HepG2 (cell line): Measurements from ENCODE around the gene SESN2. TPM values are rescaled to one million over a fixed set of nuclear protein-coding genes. Genes with fewer than 3 reads are reported as not detected.

Experiments
- ATAC-seq: fragments of 200-7000 bp; cut with Tn5 transposase; 3 replicates; pipeline ENCODE4 v1.9.1; 2020; ENCODE audit warnings: mild to moderate bottlenecking, moderate library complexity
- BruUV-seq: library from RNA; stranded (reverse); fragments of 400-500 nt; replicated peaks from 2 replicates; lab custom pipeline; 2021; lab: Mats Ljungman, UMichigan
- CTCF ChIA-PET: fragments of 300-600 bp; formaldehyde crosslinking; extraction: SDS; loops from one replicate; lab custom pipeline; 2021; ENCODE audit warnings: low total read pairs, inconsistent platforms, low intra/inter-chr PET ratio; lab: Yijun Ruan, JAX
- POLR2A ChIA-PET: fragments of 350-600 bp; sonication (Branson Sonifier 250); formaldehyde crosslinking; loops from one replicate; lab custom pipeline; 2020; ENCODE audit warnings: antibody characterized with exemption, inconsistent platforms; lab: Yijun Ruan, JAX
- DNase-seq: peaks from one replicate; pipeline ENCODE4 v3.0.0-alpha.2; 2015; ENCODE audit warnings: low spot score
- FAIRE-seq: peaks from 3 replicates; lab custom pipeline; 2011; peaks lifted over from hg19 to GRCh38; lab: Jason Lieb, UNC
- H2AFZ ChIP-seq: one replicate; pipeline ENCODE4 v1.6.1; 2011; ENCODE audit warnings: low read length, inconsistent platforms
- H3K27ac ChIP-seq: fragments of 300-600 bp; 3 replicates; pipeline ENCODE4 v1.8.0; 2011; ENCODE audit warnings: mixed run types, mild to moderate bottlenecking, mixed read lengths, low read length, inconsistent platforms; ENCODE audit not compliant: insufficient read depth; ENCODE audit errors: extremely low read length
- H3K27me3 ChIP-seq, 2 experiments: fragments of 200-600 bp in 1 of 2; 2 replicates in 1 of 2; 3 replicates in 1 of 2; pipeline versions ENCODE4 v1.6.0 to v1.8.0; 2011; ENCODE audit warnings: low read length in 2 of 2, mild to moderate bottlenecking in 2 of 2, moderate library complexity in 2 of 2, inconsistent platforms in 1 of 2; ENCODE audit not compliant: insufficient read depth in 2 of 2, control insufficient read depth in 1 of 2
- H3K36me3 ChIP-seq, 2 experiments: fragments of 200-600 bp in 1 of 2; replicated peaks in 1 of 2; 2 replicates in 1 of 2; 3 replicates in 1 of 2; pipeline versions ENCODE4 v1.5.1 to v1.8.0; 2011; ENCODE audit warnings: low read length in 2 of 2, inconsistent platforms in 1 of 2; ENCODE audit not compliant: insufficient read depth in 2 of 2, control insufficient read depth in 1 of 2
- H3K4me1 ChIP-seq: 2 replicates; pipeline ENCODE4 v1.5.1; 2012; ENCODE audit warnings: low read length, inconsistent platforms; ENCODE audit not compliant: insufficient read depth
- H3K4me2 ChIP-seq: 2 replicates; pipeline ENCODE4 v1.6.0; 2011; ENCODE audit warnings: low read depth, low read length, inconsistent platforms
- H3K4me3 ChIP-seq, 3 experiments: fragments of 200-600 bp in 1 of 3; sonication (generic), shearing (Covaris generic) in 1 of 3; replicated peaks in 1 of 3; 2 replicates each; pipeline ENCODE4 v1.5.1; 2011 to 2016; ENCODE audit warnings: low read length in 3 of 3, inconsistent platforms in 2 of 3, low read depth in 2 of 3, mild to moderate bottlenecking in 2 of 3, control low read depth in 1 of 3, mixed read lengths in 1 of 3; ENCODE audit not compliant: insufficient read depth in 1 of 3
- H3K79me2 ChIP-seq: one replicate; pipeline ENCODE4 v1.6.1; 2011; ENCODE audit warnings: low read length, inconsistent platforms; ENCODE audit not compliant: insufficient read depth
- H3K9ac ChIP-seq: 2 replicates; pipeline ENCODE4 v1.6.0; 2011; ENCODE audit warnings: mild to moderate bottlenecking, low read depth, low read length, inconsistent platforms; ENCODE audit not compliant: insufficient read depth
- H3K9me3 ChIP-seq: 2 replicates; pipeline ENCODE4 v1.5.1; 2012; ENCODE audit warnings: mild to moderate bottlenecking, low read length
- H4K20me1 ChIP-seq: 2 replicates; pipeline ENCODE4 v1.6.0; 2011; ENCODE audit warnings: inconsistent platforms, mild to moderate bottlenecking, low read length, moderate library complexity; ENCODE audit not compliant: insufficient read depth
- ATAD3A ChIP-seq: sonication (generic); formaldehyde crosslinking; IDR thresholded peaks from 2 replicates; pipeline ENCODE4 v1.4.0; 2020; ENCODE audit warnings: missing genetic modification reagents
- ATF3 ChIP-seq: sonication (generic); formaldehyde crosslinking; IDR thresholded peaks from 2 replicates; pipeline ENCODE4 v1.4.0; 2020; ENCODE audit warnings: missing genetic modification reagents
- FOXO4 ChIP-seq: sonication (generic); formaldehyde crosslinking; conservative IDR thresholded peaks from 2 replicates; pipeline ENCODE4 v1.8.1; 2023; ENCODE audit warnings: missing genetic modification reagents
- IRF2 ChIP-seq: IDR thresholded peaks from 2 replicates; pipeline ENCODE4 v1.6.1; 2018; ENCODE audit warnings: missing genetic modification reagents, missing compliant biosample characterization
- PHF5A ChIP-seq: IDR thresholded peaks from one replicate; pipeline ENCODE4 v1.6.1; 2018; ENCODE audit warnings: low read depth, missing genetic modification reagents; ENCODE audit not compliant: unreplicated experiment
- SYNCRIP ChIP-seq: fragments of 200-400 bp; formaldehyde crosslinking; IDR thresholded peaks from 2 replicates; pipeline ENCODE4 v1.6.1; 2018; ENCODE audit warnings: mild to moderate bottlenecking, low read depth, low read length; ENCODE audit not compliant: insufficient read depth
- ZBED4 ChIP-seq: sonication (generic); formaldehyde crosslinking; IDR thresholded peaks from 2 replicates; pipeline ENCODE4 v1.4.0; 2020; ENCODE audit warnings: missing genetic modification reagents, borderline replicate concordance
- ZNF512B ChIP-seq: sonication (generic); formaldehyde crosslinking; IDR thresholded peaks from 2 replicates; pipeline ENCODE4 v1.5.1; 2020; ENCODE audit warnings: missing genetic modification reagents, mild to moderate bottlenecking, borderline replicate concordance
- ZNF563 ChIP-seq: sonication (generic); formaldehyde crosslinking; IDR thresholded peaks from 2 replicates; pipeline ENCODE4 v1.8.0; 2022; ENCODE audit warnings: mild to moderate bottlenecking, moderate library complexity, missing genetic modification reagents
- ZNF703 ChIP-seq: sonication (generic); formaldehyde crosslinking; IDR thresholded peaks from 2 replicates; pipeline ENCODE4 v1.5.1; 2020; ENCODE audit warnings: missing genetic modification reagents, mild to moderate bottlenecking, moderate library complexity, borderline replicate concordance
- ZNF780A ChIP-seq: sonication (generic); formaldehyde crosslinking; IDR thresholded peaks from 2 replicates; pipeline ENCODE4 v1.8.0; 2022; ENCODE audit warnings: mild to moderate bottlenecking, missing genetic modification reagents, moderate library complexity
- ZSCAN21 ChIP-seq: sonication (generic); formaldehyde crosslinking; IDR thresholded peaks from 2 replicates; pipeline ENCODE4 v1.8.0; 2022; ENCODE audit warnings: mild to moderate bottlenecking, missing genetic modification reagents, moderate library complexity, borderline replicate concordance
- WGBS: methylation state at CpG from one replicate; pipeline ENCODE4 v1.1.6; 2017; ENCODE audit warnings: low lambda C conversion rate; 5-methylcytosine and 5-hydroxymethylcytosine counted together
- in situ Hi-C: cut with HindIII; loops from 2 replicates; pipeline ENCODE4 v1.10.0; 2017; ENCODE audit warnings: low pct_unique_long_range_greater_than_20kb; ENCODE audit not compliant: extremely low pct_ligation_motif_present
- intact Hi-C: fragments of 100-400 bp; cut with micrococcal nuclease; formaldehyde crosslinking; loops from one replicate; pipeline ENCODE4 v1.10.0; 2022; ENCODE audit not compliant: unreplicated experiment
- polyA plus RNA-seq, 8 experiments: library from polyadenylated mRNA; depleted of rRNA in 3 of 8; stranded (reverse) in 7 of 8; unstranded in 1 of 8; fragments of >200 nt; fragmentation: Illumina TruSeq in 4 of 8; extraction: Trizol in 4 of 8; gene quantifications; 2 replicates each; pipeline versions ENCODE4 v1.2.1 to v1.2.3, GENCODE V29; 2011 to 2016; ENCODE audit warnings: low read depth in 4 of 8, missing spikeins in 1 of 8, mixed read lengths in 1 of 8; ENCODE audit not compliant: insufficient read depth in 1 of 8
- total RNA-seq, 5 experiments: library from RNA; depleted of rRNA; stranded (reverse); fragments of >200 nt; fragmentation: Illumina TruSeq; extraction: Trizol; gene quantifications; 2 replicates each; pipeline ENCODE4 v1.2.3, GENCODE V29; 2016; ENCODE audit warnings: low read depth in 1 of 5

Gene SESN2
- total and polyA plus RNA-seq, 2 of the 13 experiments (the other 11 are each of a cell fraction or from before 2014, with no cell fraction given): 13.2 to 19.1 TPM

GRCh38 chr1:28249866-28250295 lies 9.4 kb upstream of the SESN2 start (continued):
- TF ChIP-seq ZBED4 (CRISPR knock-in tag) (0 out of 2 replicates have a peak, but pooled peaks have one; percentile 8), IRF2 (CRISPR knock-in tag) (no peak), PHF5A (CRISPR knock-in tag) (no peak)

GRCh38 chr1:28256197-28256827 lies 3.0 kb upstream of the SESN2 start:
- H3K9ac ChIP-seq: no peak overlapping the region
- intact Hi-C loops (no loop called here), in situ Hi-C loops (no loop called here)
- H3K36me3 ChIP-seq: peaks cover 0 to 2% of the 10 kb centered on the region in 2 experiments; a peak in 1 of 5 replicates
- peaks cover 0 to 1% of the 10 kb centered on the region in 2 experiments; a peak in 1 of 5 replicates for H3K27me3 ChIP-seq
- peak overlapping the region; percentile 23; the same call in 1 of the 2 replicates for H3K4me2 ChIP-seq
- ChIA-PET CTCF (no interaction called here), POLR2A (interaction anchor here (0.8 to 1.2 kb wide), 3 partner anchors 8 to 19 kb away, joined by 3 to 4 read pairs (median 3); no protein-coding TSS in a partner anchor)
- no peak for DNase-seq
- BruUV-seq: no TSS peak
- FAIRE-seq: no peak
- ATAC-seq: no peak
- H3K4me3 ChIP-seq: no peak overlapping the region
- peaks cover 34% of the 10 kb centered on the region for H3K4me1 ChIP-seq
- peaks cover 8% of the 10 kb centered on the region for H4K20me1 ChIP-seq
- H3K9me3 ChIP-seq: no peaks in the 10 kb centered on the region
- no peak overlapping the region for H2AFZ ChIP-seq
- peaks cover 16% of the 10 kb centered on the region for H3K79me2 ChIP-seq
- H3K27ac ChIP-seq: no peak overlapping the region
- 67% methylated on average over 6 of the region's 6 CpGs for WGBS
- no peak for TF ChIP-seq ATF3 (CRISPR knock-in tag)
- TF ChIP-seq ZNF563: no peak
- no peak for TF ChIP-seq ZNF780A (CRISPR knock-in tag)
- TF ChIP-seq ZNF703 (CRISPR knock-in tag): no peak
- TF ChIP-seq FOXO4 (CRISPR knock-in tag): no peak
- no peak for TF ChIP-seq SYNCRIP
- no peak for TF ChIP-seq ATAD3A (CRISPR knock-in tag)
- TF ChIP-seq ZNF512B (CRISPR knock-in tag): no peak
- TF ChIP-seq ZSCAN21 (CRISPR knock-in tag): no peak
